ENCODE results near the gene FDXR.
A peak's percentile ranks its signal among the peaks of the same experiment; 100 is the strongest.

FDXR gene

DNA sequence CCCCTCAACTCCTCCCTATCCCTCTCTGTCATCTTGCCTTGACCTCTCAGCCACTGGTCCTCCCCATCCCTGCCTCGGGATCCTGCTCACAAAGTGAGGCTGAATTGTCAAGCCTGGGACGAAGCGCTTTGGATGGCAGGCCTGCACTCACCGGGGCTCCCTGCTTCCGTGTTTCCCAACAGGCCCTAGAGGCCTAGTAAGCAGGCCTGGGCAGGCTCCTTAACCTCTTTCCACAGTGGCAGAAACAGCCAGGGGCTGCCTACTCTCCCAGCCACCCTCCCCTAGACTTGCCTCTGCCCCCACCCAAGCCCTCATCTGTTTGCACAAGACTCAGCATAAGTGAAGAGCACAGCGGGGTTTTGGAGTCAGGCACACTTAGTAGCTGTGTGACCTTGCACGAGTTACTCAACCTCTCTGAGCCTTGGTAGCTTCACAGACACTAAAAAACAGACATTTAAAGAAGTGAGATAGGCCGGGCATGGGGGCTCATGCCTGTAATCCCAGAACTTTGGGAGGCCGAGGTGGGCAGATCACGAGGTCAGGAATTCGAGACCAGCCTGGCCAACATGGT is 25.7 kb upstream of the FDXR start:
- no peak for DNase-seq

- DNase-seq = no peak
Measured at GRCh38 chr17:74893936-74894671, 21.3 kb upstream of the FDXR start.

- DNase-seq = no peak
Measured at GRCh38 chr17:74892974-74893911, 20.4 kb upstream of the FDXR start, which contains the start of gene FADS6. TSS of gene FADS6 (minus strand) at chr17:74893633. CDS start at chr17:74893595, 38 bp downstream.

DNA sequence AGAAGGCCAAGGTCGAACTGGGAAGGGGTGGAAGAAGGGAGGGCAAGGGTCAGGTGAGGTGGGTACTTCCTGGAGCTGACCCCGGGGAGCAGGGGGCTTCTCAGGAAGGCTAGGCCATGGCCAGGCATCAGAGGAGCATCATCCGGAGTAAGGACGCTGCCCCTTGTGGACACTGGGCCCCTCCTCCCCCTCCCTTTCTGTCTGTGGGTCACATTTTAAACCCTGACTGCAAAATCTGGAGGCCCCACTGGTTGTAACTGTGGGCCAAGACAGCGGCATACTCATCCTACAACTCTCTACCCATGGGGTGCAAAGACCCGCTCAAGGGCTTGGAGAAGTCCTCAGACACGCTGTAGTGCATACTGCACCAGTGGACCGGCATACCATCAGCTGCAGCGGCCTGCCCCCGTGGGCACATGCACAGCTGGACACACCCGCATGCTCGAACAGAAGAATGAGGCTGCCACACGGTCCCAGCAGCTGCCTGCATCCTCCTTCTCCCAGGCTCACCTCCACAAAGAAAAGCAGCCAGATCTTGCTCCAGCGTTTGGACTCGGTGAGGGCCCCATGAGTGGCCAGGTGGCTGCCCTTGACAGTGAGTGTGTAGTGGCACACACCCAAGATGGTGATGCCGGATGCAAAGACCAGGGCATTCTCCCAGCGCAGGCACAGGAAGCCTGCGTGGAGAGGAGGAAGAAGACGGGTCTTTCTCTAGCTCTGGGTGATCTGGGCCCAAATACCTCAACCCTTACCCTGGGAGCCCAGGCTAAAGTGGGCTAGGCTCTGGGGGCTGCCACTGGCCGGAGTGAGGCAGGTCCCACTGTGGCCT is 19.4 kb upstream of the FDXR start:
- DNase-seq = peak; percentile 4

GRCh38 chr17:74890554-74890953 is 17.8 kb upstream of the FDXR start:
- no peak for DNase-seq

- DNase-seq = no peak
Measured at GRCh38 chr17:74888469-74888868, 15.7 kb upstream of the FDXR start.

DNA sequence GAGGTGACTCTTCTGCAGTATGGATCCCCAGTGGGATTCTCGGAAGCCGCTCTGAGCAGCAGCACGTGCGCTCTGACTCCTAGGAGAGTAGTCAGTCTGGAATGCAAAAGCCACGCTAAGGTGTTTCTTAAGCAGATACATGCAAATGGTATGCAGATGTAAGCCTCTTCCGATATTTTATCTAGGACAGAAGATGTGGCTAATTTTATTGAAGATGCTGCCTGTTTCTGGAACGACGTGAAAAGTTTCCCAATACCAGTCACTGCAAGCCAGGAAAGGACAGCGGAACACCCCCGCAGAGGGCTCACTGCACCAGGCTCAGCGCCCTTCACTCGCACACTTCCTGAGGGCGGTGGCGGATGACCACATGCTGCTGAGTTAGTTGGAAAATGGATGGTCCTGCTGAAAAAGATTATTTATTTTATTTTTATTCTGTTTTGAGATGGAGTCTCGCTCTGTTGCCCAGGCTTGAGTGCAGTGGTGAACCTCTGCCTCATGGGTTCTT is 10.5 kb upstream of the FDXR start:
- DNase-seq = no peak

DNA sequence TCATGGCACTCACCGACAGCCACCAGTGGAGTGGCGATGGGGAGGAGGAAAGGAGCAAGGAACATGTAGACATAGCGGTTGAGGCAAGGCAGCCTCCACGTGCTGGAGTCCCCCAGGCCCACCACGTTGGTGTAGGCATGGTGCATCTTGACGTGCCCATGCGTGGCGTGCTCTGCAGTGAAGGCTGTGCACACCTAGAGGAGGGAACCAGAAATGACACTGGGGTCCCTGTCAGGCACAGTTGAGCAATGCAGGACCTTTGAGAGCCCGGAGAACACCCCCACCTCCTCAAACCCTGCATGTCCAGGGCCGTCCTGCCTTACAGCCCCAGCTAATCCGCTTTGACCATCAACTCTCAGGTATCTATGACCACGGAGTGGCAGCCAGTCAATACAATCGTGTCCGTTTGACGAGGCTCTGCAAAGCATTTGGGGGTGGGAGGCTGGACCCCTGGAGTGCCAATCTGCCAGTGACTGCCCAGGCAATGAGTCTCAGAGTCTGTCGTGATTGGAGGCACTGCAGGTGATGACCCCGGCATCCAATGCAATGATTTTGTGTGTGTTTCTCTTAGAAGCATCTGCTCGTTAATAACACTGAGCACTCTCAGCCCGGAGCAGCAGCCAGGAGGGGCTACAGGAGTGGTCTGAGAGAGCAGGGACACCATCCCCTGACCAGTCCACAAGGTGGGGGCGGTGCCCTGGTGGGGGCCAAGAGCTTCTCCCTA is 9.9 kb upstream of the FDXR start:
- DNase-seq = no peak

DNA sequence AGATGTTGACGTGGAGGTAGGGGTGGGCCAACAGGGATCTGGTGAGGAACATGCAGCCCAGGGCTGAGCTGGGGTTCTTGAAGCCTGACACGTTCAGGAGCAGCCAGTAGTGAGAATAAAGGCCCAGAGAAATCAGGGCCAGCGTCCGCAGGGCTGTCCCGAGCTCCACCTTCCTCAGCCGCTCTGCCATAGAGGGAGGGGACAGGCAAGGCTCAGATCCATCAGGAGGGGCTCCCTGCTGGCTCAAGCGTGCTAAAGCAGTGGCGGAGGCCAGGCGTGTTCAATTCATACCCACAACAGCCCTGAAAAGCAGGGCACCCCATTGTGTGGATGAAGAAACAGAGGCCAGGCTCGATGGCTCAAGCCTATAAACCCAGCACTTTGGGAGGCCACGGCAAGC is 8.3 kb upstream of the FDXR start:
- no peak for DNase-seq

- no peak for DNase-seq
Measured at GRCh38 chr17:74879308-74879707, 6.5 kb upstream of the FDXR start.

GRCh38 chr17:74878658-74879057 is 5.9 kb upstream of the FDXR start:
- DNase-seq = no peak

- no peak for DNase-seq
Measured at GRCh38 chr17:74877592-74878548, 5.1 kb upstream of the FDXR start.

GRCh38 chr17:74875977-74876593 is 3.3 kb upstream of the FDXR start:
- no peak for DNase-seq

DNA sequence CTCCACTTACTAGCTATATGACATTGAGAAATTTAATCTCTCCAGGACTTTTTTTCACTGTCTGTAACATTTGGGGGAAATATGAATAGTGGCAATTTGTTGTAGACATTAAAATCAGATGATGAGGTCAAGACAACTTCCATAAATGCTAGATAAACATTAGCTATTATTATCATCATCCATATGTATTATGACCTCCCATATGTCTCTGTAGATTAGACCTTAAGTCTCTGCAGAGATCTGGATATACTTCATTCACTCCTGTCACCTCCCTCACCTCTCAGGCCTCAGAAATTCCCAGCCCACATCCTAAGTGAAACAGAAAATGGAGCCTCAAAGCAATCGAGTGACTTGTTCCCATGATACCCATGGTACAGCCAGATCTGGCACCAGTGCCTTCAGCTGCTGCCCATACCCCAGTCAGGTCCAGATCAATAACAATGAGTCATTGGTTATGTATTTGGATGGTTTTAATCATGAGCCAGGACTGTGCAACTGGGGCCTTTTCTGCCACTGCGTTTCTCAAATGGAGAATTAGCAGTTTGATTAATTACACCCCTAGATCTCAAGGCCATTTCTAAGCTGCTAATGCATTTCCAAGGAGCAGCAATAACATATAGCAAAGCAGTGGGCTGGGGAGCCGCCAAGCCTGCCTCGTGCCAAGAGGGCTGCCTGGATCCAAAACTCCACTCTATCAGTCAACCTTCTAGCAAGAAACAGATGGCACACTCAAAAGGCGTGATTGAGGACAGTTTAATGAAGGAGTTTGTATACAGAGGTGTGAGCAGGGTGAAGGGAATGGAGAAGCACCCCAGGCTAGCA is 2.6 kb upstream of the FDXR start:
- DNase-seq = no peak

GRCh38 chr17:74874615-74875037 is 1.8 kb upstream of the FDXR start:
- no peak for DNase-seq

GRCh38 chr17:74873874-74874614 is 1.2 kb upstream of the FDXR start:
- peak; percentile 3 for DNase-seq

DNA sequence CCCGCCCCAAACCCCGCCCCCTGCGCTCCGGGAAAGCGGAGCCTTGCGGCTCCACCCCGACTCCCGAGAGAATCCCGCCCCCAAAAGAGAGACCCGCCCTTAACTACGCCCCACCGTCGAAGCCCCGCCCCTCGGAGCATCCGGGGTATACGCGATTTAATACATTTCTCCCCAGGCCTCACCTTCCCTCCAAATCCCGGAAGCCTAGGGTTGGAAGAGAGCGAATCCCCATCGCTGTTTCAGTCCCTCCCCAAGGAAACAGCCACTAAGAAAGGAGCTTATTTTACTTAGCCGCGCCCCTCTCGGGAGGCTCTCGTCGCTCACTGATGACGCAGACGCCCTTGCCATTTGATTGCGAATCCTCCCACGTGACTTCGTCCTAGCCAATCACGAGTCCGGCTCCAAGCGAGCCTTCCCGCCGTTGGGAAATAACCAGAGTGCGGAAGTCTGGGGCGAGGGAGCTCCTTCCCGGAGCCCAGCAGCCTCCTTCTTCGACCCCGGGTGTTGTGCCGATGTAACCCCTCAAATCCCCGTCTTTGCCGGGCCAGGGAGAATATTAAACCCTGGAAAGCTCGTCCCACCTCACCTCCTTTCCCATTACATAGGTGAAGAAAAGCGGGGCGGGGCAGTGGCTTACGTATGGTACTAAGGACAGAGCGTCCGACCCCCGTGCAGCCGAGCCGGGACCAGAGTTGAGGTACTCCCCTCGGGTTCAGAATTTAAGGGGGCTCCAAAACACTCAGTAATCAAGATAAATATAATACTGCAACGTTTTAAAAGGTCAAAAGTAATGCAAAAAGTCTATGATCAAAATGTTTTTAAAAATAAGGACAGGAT is 461 bp upstream of the FDXR start:
- DNase-seq = peak; percentile 98

All from NCI-H1105 treated with DMSO at 0.1 percent for 48 hours (cell line).